CD4-positive, alpha-beta T cell (primary cell): ENCODE results near the gene IGFBP2. TPM values are rescaled to one million over a fixed set of nuclear protein-coding genes. Genes with fewer than 3 reads are reported as not detected.
A peak's percentile ranks its signal among the peaks of the same experiment; 100 is the strongest.

Experiments
- ATAC-seq: fragments of 200-7000 bp; cut with Tn5 transposase; one replicate; pipeline ENCODE4 v1.10.0; 2022; ENCODE audit warnings: mild to moderate bottlenecking; ENCODE audit not compliant: poor library complexity
- CTCF ChIA-PET: fragments of 350-600 bp; sonication (Branson Sonifier 250); formaldehyde crosslinking; loops from one replicate; lab custom pipeline; 2021; ENCODE audit warnings: antibody characterized with exemption, inconsistent platforms; lab: Charles Lee
- POLR2A ChIA-PET: fragments of 350-600 bp; sonication (Branson Sonifier 250); formaldehyde crosslinking; loops from one replicate; lab custom pipeline; 2021; ENCODE audit warnings: antibody characterized with exemption, inconsistent platforms; lab: Charles Lee
- DNase-seq, 14 experiments: peaks; one replicate each; pipeline ENCODE4 v3.0.0-alpha.2; 2013 to 2020; ENCODE audit warnings: mixed read lengths in 2 of 14
- H3K27ac ChIP-seq, 2 donors: one replicate each; pipeline versions ENCODE4 v1.5.1 to v1.7.0; 2013; ENCODE audit warnings: low read length in 2 of 2, low read depth in 1 of 2, mild to moderate bottlenecking in 1 of 2
- H3K27me3 ChIP-seq, 2 experiments: 1 replicate in 1 of 2; 2 replicates in 1 of 2; pipeline versions ENCODE4 v1.6.1 to v1.7.0; 2013; ENCODE audit warnings: low read length in 2 of 2, control low read depth in 1 of 2, mild to moderate bottlenecking in 1 of 2, moderate library complexity in 1 of 2; ENCODE audit not compliant: insufficient read depth in 2 of 2, control insufficient read depth in 1 of 2
- H3K36me3 ChIP-seq: one replicate; pipeline ENCODE4 v1.6.1; 2013; ENCODE audit warnings: low read length, control low read depth; ENCODE audit not compliant: insufficient read depth
- H3K4me1 ChIP-seq: one replicate; pipeline ENCODE4 v1.6.1; 2013; ENCODE audit warnings: low read length, control low read depth; ENCODE audit not compliant: insufficient read depth
- H3K4me3 ChIP-seq: one replicate; pipeline ENCODE4 v1.5.1; 2013; ENCODE audit warnings: mild to moderate bottlenecking, low read length, moderate library complexity
- H3K9me3 ChIP-seq, 2 experiments: 1 replicate in 1 of 2; 2 replicates in 1 of 2; pipeline versions ENCODE4 v1.6.1 to v1.7.0; 2013; ENCODE audit warnings: low read length in 2 of 2, mild to moderate bottlenecking in 2 of 2, control low read depth in 1 of 2, moderate library complexity in 1 of 2; ENCODE audit not compliant: control insufficient read depth in 1 of 2, insufficient read depth in 1 of 2
- H3K27ac Mint-ChIP-seq: one replicate; pipeline ENCODE4 v1.8.0; 2020; ENCODE audit warnings: mixed read lengths
- H3K27me3 Mint-ChIP-seq: one replicate; pipeline ENCODE4 v1.8.0; 2021; ENCODE audit warnings: mixed read lengths
- H3K36me3 Mint-ChIP-seq: one replicate; pipeline ENCODE4 v1.8.0; 2021; ENCODE audit warnings: low read depth, mixed read lengths
- H3K4me1 Mint-ChIP-seq: one replicate; pipeline ENCODE4 v1.8.0; 2021; ENCODE audit warnings: low read depth, mixed read lengths
- H3K4me3 Mint-ChIP-seq: one replicate; pipeline ENCODE4 v1.8.0; 2020; ENCODE audit warnings: mild to moderate bottlenecking, mixed read lengths
- H3K9me3 Mint-ChIP-seq: one replicate; pipeline ENCODE4 v1.8.0; 2020; ENCODE audit warnings: mixed read lengths
- intact Hi-C, 2 experiments: fragments of 100-400 bp; cut with DNase I in 1 of 2; cut with micrococcal nuclease in 1 of 2; formaldehyde crosslinking; loops; one replicate each; pipeline versions ENCODE4 v1.15.1 to v1.9.0; 2023 to 2025; cut with DNase I, micrococcal nuclease
- total RNA-seq, 174 experiments: library from RNA in 2 of 174; stranded (reverse) in 2 of 174; gene quantifications; one replicate each; pipeline ENCODE4 v1.2.3 and lab custom pipeline; 2021 to 2026
- TF ChIP-seq, protein P1 (sequence below): fragments of 200-600 bp; IDR thresholded peaks from one replicate; pipeline ENCODE4 v1.8.0; 2022; ENCODE audit warnings: antibody characterized with exemption, mild to moderate bottlenecking

Gene IGFBP2
- total RNA-seq, 2 experiments from 2014 or later: not detected

DNA sequence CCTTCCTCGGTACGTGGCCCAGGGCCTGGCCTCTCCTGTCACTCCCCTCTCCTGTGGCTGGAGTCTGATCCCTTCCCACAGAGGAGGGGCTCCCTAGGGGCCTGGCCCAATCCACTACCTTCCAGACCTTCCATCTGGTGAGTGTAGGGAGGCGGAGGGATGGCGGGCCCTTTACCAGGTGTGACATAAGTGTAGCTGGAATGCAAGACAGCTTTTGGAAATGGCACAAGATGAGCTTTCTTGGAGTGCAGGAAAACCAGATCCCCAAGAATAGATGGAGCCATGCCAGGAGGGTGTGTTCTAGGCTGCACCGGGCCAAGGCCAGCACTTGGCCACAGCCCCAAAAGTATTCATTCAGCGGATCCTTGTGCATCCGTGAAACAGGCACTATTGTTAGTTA is 32.0 kb downstream of the IGFBP2 start:
- Mint-ChIP-seq H3K27ac (no peak overlapping the region), H3K4me1 (no peaks in the 10 kb centered on the region), H3K36me3 (no peaks in the 10 kb centered on the region), H3K27me3 (no peaks in the 10 kb centered on the region), H3K9me3 (no peaks in the 10 kb centered on the region), H3K4me3 (no peak overlapping the region)
- POLR2A ChIA-PET: no interaction called here
- Histone ChIP-seq H3K36me3 (no peaks in the 10 kb centered on the region), H3K4me1 (no peaks in the 10 kb centered on the region), H3K27ac (no peak overlapping the region), H3K4me3 (no peak overlapping the region), H3K27me3 (peaks cover 0 to 5% of the 10 kb centered on the region in 2 experiments), H3K9me3 (peaks cover 0 to 5% of the 10 kb centered on the region in 2 experiments)
- TF ChIP-seq, protein P1, sequence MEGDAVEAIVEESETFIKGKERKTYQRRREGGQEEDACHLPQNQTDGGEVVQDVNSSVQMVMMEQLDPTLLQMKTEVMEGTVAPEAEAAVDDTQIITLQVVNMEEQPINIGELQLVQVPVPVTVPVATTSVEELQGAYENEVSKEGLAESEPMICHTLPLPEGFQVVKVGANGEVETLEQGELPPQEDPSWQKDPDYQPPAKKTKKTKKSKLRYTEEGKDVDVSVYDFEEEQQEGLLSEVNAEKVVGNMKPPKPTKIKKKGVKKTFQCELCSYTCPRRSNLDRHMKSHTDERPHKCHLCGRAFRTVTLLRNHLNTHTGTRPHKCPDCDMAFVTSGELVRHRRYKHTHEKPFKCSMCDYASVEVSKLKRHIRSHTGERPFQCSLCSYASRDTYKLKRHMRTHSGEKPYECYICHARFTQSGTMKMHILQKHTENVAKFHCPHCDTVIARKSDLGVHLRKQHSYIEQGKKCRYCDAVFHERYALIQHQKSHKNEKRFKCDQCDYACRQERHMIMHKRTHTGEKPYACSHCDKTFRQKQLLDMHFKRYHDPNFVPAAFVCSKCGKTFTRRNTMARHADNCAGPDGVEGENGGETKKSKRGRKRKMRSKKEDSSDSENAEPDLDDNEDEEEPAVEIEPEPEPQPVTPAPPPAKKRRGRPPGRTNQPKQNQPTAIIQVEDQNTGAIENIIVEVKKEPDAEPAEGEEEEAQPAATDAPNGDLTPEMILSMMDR: no peak
- CTCF ChIA-PET: no interaction called here
- intact Hi-C loops: loop anchor here (5.0 to 10.0 kb wide), 2 partner anchors 713 to 720 kb away; no protein-coding TSS in a partner anchor
- ATAC-seq (no peak), DNase-seq (no peak)

DNA sequence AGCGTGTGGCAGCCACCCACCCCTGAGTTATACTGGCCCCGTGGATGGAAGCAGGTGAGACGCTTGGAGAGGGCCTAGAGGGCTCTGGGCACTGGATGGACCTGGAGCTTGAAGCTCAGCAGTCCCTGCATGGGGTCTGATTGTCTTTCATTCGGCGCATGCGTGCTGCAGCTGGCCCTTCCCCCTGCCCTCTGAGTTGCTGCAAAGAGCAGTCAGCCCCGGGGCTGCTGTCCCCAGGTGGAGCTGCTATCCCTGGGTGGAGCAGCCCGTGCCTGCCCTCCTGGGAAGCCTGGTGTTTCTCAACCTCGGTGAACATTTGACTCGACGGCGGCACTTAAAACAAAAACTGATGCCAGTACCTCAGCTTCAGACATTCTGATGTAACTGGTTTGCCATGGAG is 32.5 kb downstream of the IGFBP2 start:
- Mint-ChIP-seq H3K9me3 (no peaks in the 10 kb centered on the region), H3K36me3 (no peaks in the 10 kb centered on the region), H3K27me3 (no peaks in the 10 kb centered on the region), H3K4me1 (no peaks in the 10 kb centered on the region), H3K4me3 (no peak overlapping the region), H3K27ac (no peak overlapping the region)
- H3K27me3 ChIP-seq: peaks cover 0 to 5% of the 10 kb centered on the region in 2 experiments
- no peak overlapping the region for H3K27ac ChIP-seq
- no peak overlapping the region for H3K4me3 ChIP-seq
- TF ChIP-seq, protein P1: no peak
- intact Hi-C loops: loop anchor here (1.0 to 10.0 kb wide), 4 partner anchors 146 to 721 kb away; no protein-coding TSS in a partner anchor
- H3K36me3 ChIP-seq: no peaks in the 10 kb centered on the region
- H3K9me3 ChIP-seq: peaks cover 0 to 5% of the 10 kb centered on the region in 2 experiments
- POLR2A ChIA-PET: interaction anchor here (0.9 kb wide), 1 partner anchor 13 kb away, joined by 3 read pairs; no protein-coding TSS in a partner anchor
- CTCF ChIA-PET: interaction anchor here (1.2 to 1.5 kb wide), 4 partner anchors 13 to 632 kb away, joined by 3 to 6 read pairs (median 4); no protein-coding TSS in a partner anchor
- ATAC-seq (no peak), DNase-seq (no peak)
- no peaks in the 10 kb centered on the region for H3K4me1 ChIP-seq

GRCh38 chr2:216666461-216667233 is 33.4 kb downstream of the IGFBP2 start:
- no peak overlapping the region for H3K4me3 Mint-ChIP-seq
- no peaks in the 10 kb centered on the region for H3K4me1 Mint-ChIP-seq

More at GRCh38 chr2:216666461-216667233, 33.4 kb downstream of the IGFBP2 start:
- Mint-ChIP-seq H3K27ac (no peak overlapping the region), H3K27me3 (no peaks in the 10 kb centered on the region), H3K9me3 (no peaks in the 10 kb centered on the region), H3K36me3 (no peaks in the 10 kb centered on the region)
- intact Hi-C loops: loop anchor here (1.0 to 10.0 kb wide), 4 partner anchors 147 to 722 kb away; no protein-coding TSS in a partner anchor
- POLR2A ChIA-PET: interaction anchor here (0.9 kb wide), 1 partner anchor 14 kb away, joined by 3 read pairs; no protein-coding TSS in a partner anchor
- TF ChIP-seq, protein P1: peak; percentile 93
- no peak overlapping the region for H3K4me3 ChIP-seq
- H3K9me3 ChIP-seq: peaks cover 0 to 5% of the 10 kb centered on the region in 2 experiments
- no peak overlapping the region for H3K27ac ChIP-seq
- H3K4me1 ChIP-seq: no peaks in the 10 kb centered on the region
- peak; percentile 34 to 79 (median 58) for DNase-seq
- CTCF ChIA-PET: interaction anchor here (0.5 to 1.5 kb wide), 10 partner anchors 14 to 1212 kb away, joined by 3 to 6 read pairs (median 4); no protein-coding TSS in a partner anchor
- peak; percentile 90 for ATAC-seq
- H3K27me3 ChIP-seq: peaks cover 0 to 5% of the 10 kb centered on the region in 2 experiments
- no peaks in the 10 kb centered on the region for H3K36me3 ChIP-seq
